Measurements from ENCODE around the gene ATAT1. TPM values are rescaled to one million over a fixed set of nuclear protein-coding genes. Genes with fewer than 3 reads are reported as not detected.
A peak's percentile ranks its signal among the peaks of the same experiment; 100 is the strongest.

Gene ATAT1
- total RNA-seq, 3 donors from 2014 or later: 10.6 to 18.4 (median 12.7) TPM

Small RNAs within 50 kb of the gene (microRNA-seq; reads per million reads assigned to microRNA genes)
- 67.1 reads per million, percentile 57 among the genes with 10 or more reads in this experiment for gene MIR877

Other genes starting within 250 kb of the ATAT1 start
- gene HLA-E, start 137.4 kb upstream of the ATAT1 start, total RNA-seq: 100 to 1,000 TPM; 316 to 631 (median 383) TPM
- gene GNL1, start 70.4 kb upstream of the ATAT1 start, total RNA-seq: 10 to 100 TPM; 37.8 to 48.1 (median 45.9) TPM
- 1 to 10 TPM; 4.6 to 9.7 (median 5.9) TPM for gene PRR3, start 69.6 kb upstream of the ATAT1 start, total RNA-seq
- 10 to 100 TPM; 43.0 to 56.0 (median 45.8) TPM for gene ABCF1, start 55.4 kb upstream of the ATAT1 start, total RNA-seq
- gene PPP1R10, start 9.6 kb upstream of the ATAT1 start, total RNA-seq: 10 to 100 TPM; 68.5 to 80.3 (median 79.2) TPM
- gene MRPS18B, start 9.0 kb upstream of the ATAT1 start, total RNA-seq: 10 to 100 TPM; 38.2 to 63.7 (median 51.1) TPM
- 10 to 100 TPM; 46.5 to 88.8 (median 61.8) TPM for gene C6orf136, start 20.3 kb downstream of the ATAT1 start, total RNA-seq
- gene DHX16, start 46.1 kb downstream of the ATAT1 start, total RNA-seq: 10 to 100 TPM; 31.0 to 36.2 (median 36.0) TPM
- 10 to 100 TPM in 2 of 3 donors, 1 to 10 TPM in 1; 8.6 to 55.1 (median 22.1) TPM for gene PPP1R18, start 59.8 kb downstream of the ATAT1 start, total RNA-seq
- 10 to 100 TPM in 1 of 3 donors, 1 to 10 TPM in 2; 4.3 to 10.2 (median 6.1) TPM for gene NRM, start 64.1 kb downstream of the ATAT1 start, total RNA-seq
- 10 to 100 TPM; 15.2 to 34.3 (median 29.5) TPM for gene MDC1, start 90.4 kb downstream of the ATAT1 start, total RNA-seq
- 100 to 1,000 TPM; 113 to 328 (median 307) TPM for gene TUBB, start 93.5 kb downstream of the ATAT1 start, total RNA-seq
- gene FLOT1, start 115.8 kb downstream of the ATAT1 start, total RNA-seq: 100 to 1,000 TPM; 133 to 175 (median 152) TPM
- 100 to 1,000 TPM in 1 of 3 donors, 10 to 100 TPM in 2; 64.0 to 183 (median 67.6) TPM for gene IER3, start 117.7 kb downstream of the ATAT1 start, total RNA-seq